Liver (tissue), 3 donors: ENCODE measurements around the gene TMEM269.

Experiments used
- ATF3 ChIP-seq: IDR thresholded peaks from 2 replicates; pipeline ENCODE4 v1.6.1; 2016; ENCODE audit warnings: antibody characterized with exemption
- FOXA2 ChIP-seq: IDR thresholded peaks from 2 replicates; pipeline ENCODE4 v1.6.1; 2016; ENCODE audit warnings: antibody characterized with exemption
- GABPA ChIP-seq, 2 donors: IDR thresholded peaks in 1 of 2; conservative IDR thresholded peaks in 1 of 2; 2 replicates each; pipeline ENCODE4 v1.6.1; 2016; ENCODE audit warnings: antibody characterized with exemption in 2 of 2, mild to moderate bottlenecking in 1 of 2, moderate library complexity in 1 of 2
- HNF4A ChIP-seq, 2 donors: conservative IDR thresholded peaks; 2 replicates each; pipeline ENCODE4 v1.6.1; 2016; ENCODE audit warnings: antibody characterized with exemption in 2 of 2, mild to moderate bottlenecking in 2 of 2
- JUND ChIP-seq, 2 donors: IDR thresholded peaks; 2 replicates each; pipeline ENCODE4 v1.6.1; 2016; ENCODE audit warnings: antibody characterized with exemption in 2 of 2
- RAD21 ChIP-seq, 2 donors: IDR thresholded peaks; 2 replicates each; pipeline ENCODE4 v1.6.1; 2016; ENCODE audit warnings: antibody characterized with exemption in 2 of 2, mild to moderate bottlenecking in 2 of 2
- RXRA ChIP-seq, 2 donors: IDR thresholded peaks; 2 replicates each; pipeline ENCODE4 v1.6.1; 2017 to 2018; ENCODE audit warnings: antibody characterized with exemption in 2 of 2, mild to moderate bottlenecking in 1 of 2
- SP1 ChIP-seq: IDR thresholded peaks from 2 replicates; pipeline ENCODE4 v1.6.1; 2018; ENCODE audit warnings: antibody characterized with exemption, mild to moderate bottlenecking
- TAF1 ChIP-seq: conservative IDR thresholded peaks from 2 replicates; pipeline ENCODE4 v1.6.1; 2016; ENCODE audit warnings: antibody characterized with exemption, mild to moderate bottlenecking
- YY1 ChIP-seq: IDR thresholded peaks from 2 replicates; pipeline ENCODE4 v1.6.1; 2016; ENCODE audit warnings: antibody characterized with exemption, mild to moderate bottlenecking
- ZBTB33 ChIP-seq: IDR thresholded peaks from 2 replicates; pipeline ENCODE4 v1.6.1; 2016; ENCODE audit warnings: antibody characterized with exemption
- TF ChIP-seq, protein P1 (sequence below): fragments of 150-350 bp; IDR thresholded peaks from 2 replicates; pipeline ENCODE4 v1.5.1; 2017; ENCODE audit warnings: improper control_type of control experiment, low read depth, low read length; ENCODE audit not compliant: missing input control
- TF ChIP-seq, protein P2 (sequence below): IDR thresholded peaks from 2 replicates; pipeline ENCODE4 v1.6.1; 2016; ENCODE audit warnings: antibody characterized with exemption, mild to moderate bottlenecking
- donor health status: healthy.
- donor health status: healthy.

DNA sequence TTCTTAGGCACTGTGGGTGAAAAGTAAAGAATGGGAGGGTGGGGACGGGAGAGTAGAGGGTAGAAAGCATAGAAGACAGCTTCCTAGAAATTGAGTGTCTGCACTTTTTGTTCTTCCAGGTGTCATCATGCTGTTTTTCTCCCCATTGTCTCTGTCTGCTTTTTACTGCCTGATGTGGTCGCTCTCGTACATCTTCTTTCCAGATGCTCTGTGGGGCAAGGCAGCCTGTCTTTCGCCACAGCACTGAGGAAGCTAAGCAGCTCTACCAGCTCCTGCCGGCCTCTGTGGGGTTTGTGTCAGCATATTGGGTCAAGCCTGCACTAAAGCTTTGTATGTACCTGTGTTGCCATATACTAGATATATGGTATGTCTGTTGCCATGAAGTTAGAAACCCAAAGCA is 13.2 kb downstream of the TMEM269 start:
- TF ChIP-seq SP1, result no peak
- TF ChIP-seq, protein P1, sequence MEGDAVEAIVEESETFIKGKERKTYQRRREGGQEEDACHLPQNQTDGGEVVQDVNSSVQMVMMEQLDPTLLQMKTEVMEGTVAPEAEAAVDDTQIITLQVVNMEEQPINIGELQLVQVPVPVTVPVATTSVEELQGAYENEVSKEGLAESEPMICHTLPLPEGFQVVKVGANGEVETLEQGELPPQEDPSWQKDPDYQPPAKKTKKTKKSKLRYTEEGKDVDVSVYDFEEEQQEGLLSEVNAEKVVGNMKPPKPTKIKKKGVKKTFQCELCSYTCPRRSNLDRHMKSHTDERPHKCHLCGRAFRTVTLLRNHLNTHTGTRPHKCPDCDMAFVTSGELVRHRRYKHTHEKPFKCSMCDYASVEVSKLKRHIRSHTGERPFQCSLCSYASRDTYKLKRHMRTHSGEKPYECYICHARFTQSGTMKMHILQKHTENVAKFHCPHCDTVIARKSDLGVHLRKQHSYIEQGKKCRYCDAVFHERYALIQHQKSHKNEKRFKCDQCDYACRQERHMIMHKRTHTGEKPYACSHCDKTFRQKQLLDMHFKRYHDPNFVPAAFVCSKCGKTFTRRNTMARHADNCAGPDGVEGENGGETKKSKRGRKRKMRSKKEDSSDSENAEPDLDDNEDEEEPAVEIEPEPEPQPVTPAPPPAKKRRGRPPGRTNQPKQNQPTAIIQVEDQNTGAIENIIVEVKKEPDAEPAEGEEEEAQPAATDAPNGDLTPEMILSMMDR, result no peak
- TF ChIP-seq, protein P2, sequence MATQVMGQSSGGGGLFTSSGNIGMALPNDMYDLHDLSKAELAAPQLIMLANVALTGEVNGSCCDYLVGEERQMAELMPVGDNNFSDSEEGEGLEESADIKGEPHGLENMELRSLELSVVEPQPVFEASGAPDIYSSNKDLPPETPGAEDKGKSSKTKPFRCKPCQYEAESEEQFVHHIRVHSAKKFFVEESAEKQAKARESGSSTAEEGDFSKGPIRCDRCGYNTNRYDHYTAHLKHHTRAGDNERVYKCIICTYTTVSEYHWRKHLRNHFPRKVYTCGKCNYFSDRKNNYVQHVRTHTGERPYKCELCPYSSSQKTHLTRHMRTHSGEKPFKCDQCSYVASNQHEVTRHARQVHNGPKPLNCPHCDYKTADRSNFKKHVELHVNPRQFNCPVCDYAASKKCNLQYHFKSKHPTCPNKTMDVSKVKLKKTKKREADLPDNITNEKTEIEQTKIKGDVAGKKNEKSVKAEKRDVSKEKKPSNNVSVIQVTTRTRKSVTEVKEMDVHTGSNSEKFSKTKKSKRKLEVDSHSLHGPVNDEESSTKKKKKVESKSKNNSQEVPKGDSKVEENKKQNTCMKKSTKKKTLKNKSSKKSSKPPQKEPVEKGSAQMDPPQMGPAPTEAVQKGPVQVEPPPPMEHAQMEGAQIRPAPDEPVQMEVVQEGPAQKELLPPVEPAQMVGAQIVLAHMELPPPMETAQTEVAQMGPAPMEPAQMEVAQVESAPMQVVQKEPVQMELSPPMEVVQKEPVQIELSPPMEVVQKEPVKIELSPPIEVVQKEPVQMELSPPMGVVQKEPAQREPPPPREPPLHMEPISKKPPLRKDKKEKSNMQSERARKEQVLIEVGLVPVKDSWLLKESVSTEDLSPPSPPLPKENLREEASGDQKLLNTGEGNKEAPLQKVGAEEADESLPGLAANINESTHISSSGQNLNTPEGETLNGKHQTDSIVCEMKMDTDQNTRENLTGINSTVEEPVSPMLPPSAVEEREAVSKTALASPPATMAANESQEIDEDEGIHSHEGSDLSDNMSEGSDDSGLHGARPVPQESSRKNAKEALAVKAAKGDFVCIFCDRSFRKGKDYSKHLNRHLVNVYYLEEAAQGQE, result no peak
- TF ChIP-seq RAD21 (IDR thresholded peaks at IDR 0.05), result no peak
- TF ChIP-seq ATF3, result no peak
- no peak for TF ChIP-seq ZBTB33
- no peak for TF ChIP-seq YY1
- TF ChIP-seq GABPA (IDR thresholded peaks at IDR 0.05 in 1 of 2, conservative IDR thresholded peaks at IDR 0.05 in 1 of 2), result no peak
- TF ChIP-seq TAF1, result no peak
- TF ChIP-seq FOXA2, result no peak
- no peak for TF ChIP-seq HNF4A (conservative IDR thresholded peaks at IDR 0.05)
- no peak for TF ChIP-seq RXRA (IDR thresholded peaks at IDR 0.05)
- no peak for TF ChIP-seq JUND (IDR thresholded peaks at IDR 0.05)
